Ovary (tissue), 9 donors: ENCODE data around the gene GMPPB. TPM values are rescaled to one million over a fixed set of nuclear protein-coding genes. Genes with fewer than 3 reads are reported as not detected.

Experiments used
- DNase-seq, 5 donors: peaks; one replicate each; pipeline ENCODE4 v3.0.0-alpha.2; 2019 to 2020
- H3K27ac ChIP-seq, 2 donors: fragments of 200-600 bp; one replicate each; pipeline versions ENCODE4 v1.5.1 to v1.8.0; 2019 to 2022
- H3K27me3 ChIP-seq: fragments of 200-600 bp; one replicate; pipeline ENCODE4 v1.8.0; 2022
- H3K36me3 ChIP-seq: fragments of 200-600 bp; sonication (generic); one replicate; pipeline ENCODE4 v1.5.1; 2019
- H3K4me1 ChIP-seq: one replicate; pipeline ENCODE4 v1.8.1; 2013; ENCODE audit warnings: mild to moderate bottlenecking, moderate library complexity; ENCODE audit not compliant: insufficient read depth
- H3K4me3 ChIP-seq: fragments of 200-600 bp; sonication (generic); one replicate; pipeline ENCODE4 v1.5.1; 2017
- H3K9me3 ChIP-seq, 2 donors: fragments of 200-600 bp in 1 of 2; sonication (generic) in 1 of 2; one replicate each; pipeline versions ENCODE4 v1.5.1 to v1.8.1; 2013 to 2019; ENCODE audit warnings: mild to moderate bottlenecking in 1 of 2, moderate library complexity in 1 of 2
- CTCF ChIP-seq, 3 donors: fragments of 450-650 bp in 2 of 3; fragments of 200-600 bp in 1 of 3; IDR thresholded peaks; one replicate each; pipeline versions ENCODE4 v1.5.1 to v1.8.0; 2016 to 2022; ENCODE audit warnings: antibody characterized with exemption in 3 of 3, mild to moderate bottlenecking in 1 of 3
- EP300 ChIP-seq: sonication (generic); formaldehyde crosslinking; IDR thresholded peaks from one replicate; pipeline ENCODE4 v1.6.1; 2017; ENCODE audit warnings: antibody characterized with exemption
- POLR2A ChIP-seq: fragments of 450-650 bp; IDR thresholded peaks from one replicate; pipeline ENCODE4 v1.6.1; 2017; ENCODE audit warnings: antibody characterized with exemption, mild to moderate bottlenecking, moderate library complexity
- WGBS, 3 donors: extraction: QIAGEN DNeasy Blood & Tissue Kit in 1 of 3; methylation state at CpG; one replicate each; pipeline versions ENCODE4 v1.1.5 to v1.1.7; 2013 to 2017; 5-methylcytosine and 5-hydroxymethylcytosine counted together
- intact Hi-C, 4 donors: fragments of 100-400 bp; cut with DNase I; formaldehyde crosslinking; loops; one replicate each; pipeline versions ENCODE4 v1.11.0 to v1.15.1; 2022 to 2023
- polyA plus RNA-seq, 2 donors: library from polyadenylated mRNA; stranded (reverse); fragments of 200-250 nt in 1 of 2; fragments of 350-450 nt in 1 of 2; fragmentation: Illumina TruSeq in 1 of 2; extraction: RNeasy Lipid Tissue Mini Kit (QIAGEN cat#74804) in 1 of 2; gene quantifications; one replicate each; pipeline ENCODE4 v1.2.3, GENCODE V29; 2013 to 2014
- total RNA-seq, 7 donors: library from RNA; depleted of rRNA in 2 of 7; stranded (reverse); fragments of >200 nt in 2 of 7; fragmentation: NEBNext Ultra II Directional in 3 of 7; extraction: Animal tissue kit (Norgen Biotek cat#: 25700) in 3 of 7; gene quantifications; one replicate each; pipeline versions ENCODE4 v1.1.0 to v1.2.4, GENCODE V29; 2016 to 2023
- donor health status: DM: no; HTN: no; CAD: no; lungs with moderate emphysema.
- donor health status: DM: no; HTN: no; CAD: no.
- donor health status: Bipolar disorder and iron deficiency.
- donor health status: DM: yes; HTN: yes; CAD: no.
- donor health status: DM: no; HTN: no; CAD: no.
- donor health status: DM: yes; HTN: yes; CAD: no.

Gene GMPPB
- total and polyA plus RNA-seq, 9 donors: 4.7 to 38.5 (median 25.7) TPM

GRCh38 chr3:49769926-49770325 lies 46.2 kb upstream of the GMPPB start:
- no peaks in the 10 kb centered on the region for H3K9me3 ChIP-seq
- H3K27me3 ChIP-seq: no peaks in the 10 kb centered on the region
- no peak overlapping the region for H3K4me3 ChIP-seq
- DNase-seq: peak in 1 of 5 donors; percentile 4
- no peak for TF ChIP-seq POLR2A
- no peak for TF ChIP-seq EP300
- TF ChIP-seq CTCF (IDR thresholded peaks at IDR 0.05): no peak
- H3K36me3 ChIP-seq: no peaks in the 10 kb centered on the region
- peaks cover 8% of the 10 kb centered on the region for H3K4me1 ChIP-seq
- H3K27ac ChIP-seq: no peak overlapping the region
- intact Hi-C loops: no loop called here

GRCh38 chr3:49769286-49769915 lies 45.6 kb upstream of the GMPPB start:
- no peak for DNase-seq
- Histone ChIP-seq H3K4me3 (no peak overlapping the region), H3K4me1 (peaks cover 8% of the 10 kb centered on the region), H3K36me3 (no peaks in the 10 kb centered on the region), H3K9me3 (no peaks in the 10 kb centered on the region), H3K27me3 (no peaks in the 10 kb centered on the region), H3K27ac (no peak overlapping the region)
- no peak for TF ChIP-seq POLR2A
- TF ChIP-seq CTCF (IDR thresholded peaks at IDR 0.05): no peak
- 68 to 88% (median 85%) methylated on average over 3 of the region's 3 CpGs for WGBS, 3 donors
- intact Hi-C loops: no loop called here

- TF ChIP-seq EP300: no peak
- no peak for TF ChIP-seq POLR2A
- TF ChIP-seq CTCF (IDR thresholded peaks at IDR 0.05): no peak
- no peak overlapping the region for H3K4me3 ChIP-seq
- H3K27me3 ChIP-seq: no peaks in the 10 kb centered on the region
- no peak for DNase-seq
- intact Hi-C loops: no loop called here
- WGBS, 3 donors: 92 to 96% (median 93%) methylated on average over 4 of the region's 4 CpGs
- H3K27ac ChIP-seq: no peak overlapping the region
- no peaks in the 10 kb centered on the region for H3K36me3 ChIP-seq
- peaks cover 2% of the 10 kb centered on the region for H3K4me1 ChIP-seq
- no peaks in the 10 kb centered on the region for H3K9me3 ChIP-seq
Measured at GRCh38 chr3:49763981-49764380, 40.2 kb upstream of the GMPPB start.

- DNase-seq: no peak
- peaks cover 4% of the 10 kb centered on the region for H3K4me1 ChIP-seq
- TF ChIP-seq POLR2A (no peak), CTCF (IDR thresholded peaks at IDR 0.05) (no peak), EP300 (no peak)
- H3K4me3 ChIP-seq: no peak overlapping the region
- H3K36me3 ChIP-seq: no peaks in the 10 kb centered on the region
- H3K9me3 ChIP-seq: no peaks in the 10 kb centered on the region
- H3K27ac ChIP-seq: no peak overlapping the region
- WGBS, 3 donors: 83 to 84% (median 84%) methylated on average over 3 of the region's 3 CpGs
- intact Hi-C loops: no loop called here
- H3K27me3 ChIP-seq: no peaks in the 10 kb centered on the region
Measured at GRCh38 chr3:49761661-49762060, 37.9 kb upstream of the GMPPB start.
